ENCODE data around the gene RECK.
"Not testable (repeated sequence)": the region's sequence is repeated elsewhere in the genome, so short reads cannot be mapped to it uniquely, and the experiment has no call there.

RECK gene, protein sequence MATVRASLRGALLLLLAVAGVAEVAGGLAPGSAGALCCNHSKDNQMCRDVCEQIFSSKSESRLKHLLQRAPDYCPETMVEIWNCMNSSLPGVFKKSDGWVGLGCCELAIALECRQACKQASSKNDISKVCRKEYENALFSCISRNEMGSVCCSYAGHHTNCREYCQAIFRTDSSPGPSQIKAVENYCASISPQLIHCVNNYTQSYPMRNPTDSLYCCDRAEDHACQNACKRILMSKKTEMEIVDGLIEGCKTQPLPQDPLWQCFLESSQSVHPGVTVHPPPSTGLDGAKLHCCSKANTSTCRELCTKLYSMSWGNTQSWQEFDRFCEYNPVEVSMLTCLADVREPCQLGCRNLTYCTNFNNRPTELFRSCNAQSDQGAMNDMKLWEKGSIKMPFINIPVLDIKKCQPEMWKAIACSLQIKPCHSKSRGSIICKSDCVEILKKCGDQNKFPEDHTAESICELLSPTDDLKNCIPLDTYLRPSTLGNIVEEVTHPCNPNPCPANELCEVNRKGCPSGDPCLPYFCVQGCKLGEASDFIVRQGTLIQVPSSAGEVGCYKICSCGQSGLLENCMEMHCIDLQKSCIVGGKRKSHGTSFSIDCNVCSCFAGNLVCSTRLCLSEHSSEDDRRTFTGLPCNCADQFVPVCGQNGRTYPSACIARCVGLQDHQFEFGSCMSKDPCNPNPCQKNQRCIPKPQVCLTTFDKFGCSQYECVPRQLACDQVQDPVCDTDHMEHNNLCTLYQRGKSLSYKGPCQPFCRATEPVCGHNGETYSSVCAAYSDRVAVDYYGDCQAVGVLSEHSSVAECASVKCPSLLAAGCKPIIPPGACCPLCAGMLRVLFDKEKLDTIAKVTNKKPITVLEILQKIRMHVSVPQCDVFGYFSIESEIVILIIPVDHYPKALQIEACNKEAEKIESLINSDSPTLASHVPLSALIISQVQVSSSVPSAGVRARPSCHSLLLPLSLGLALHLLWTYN

DNA sequence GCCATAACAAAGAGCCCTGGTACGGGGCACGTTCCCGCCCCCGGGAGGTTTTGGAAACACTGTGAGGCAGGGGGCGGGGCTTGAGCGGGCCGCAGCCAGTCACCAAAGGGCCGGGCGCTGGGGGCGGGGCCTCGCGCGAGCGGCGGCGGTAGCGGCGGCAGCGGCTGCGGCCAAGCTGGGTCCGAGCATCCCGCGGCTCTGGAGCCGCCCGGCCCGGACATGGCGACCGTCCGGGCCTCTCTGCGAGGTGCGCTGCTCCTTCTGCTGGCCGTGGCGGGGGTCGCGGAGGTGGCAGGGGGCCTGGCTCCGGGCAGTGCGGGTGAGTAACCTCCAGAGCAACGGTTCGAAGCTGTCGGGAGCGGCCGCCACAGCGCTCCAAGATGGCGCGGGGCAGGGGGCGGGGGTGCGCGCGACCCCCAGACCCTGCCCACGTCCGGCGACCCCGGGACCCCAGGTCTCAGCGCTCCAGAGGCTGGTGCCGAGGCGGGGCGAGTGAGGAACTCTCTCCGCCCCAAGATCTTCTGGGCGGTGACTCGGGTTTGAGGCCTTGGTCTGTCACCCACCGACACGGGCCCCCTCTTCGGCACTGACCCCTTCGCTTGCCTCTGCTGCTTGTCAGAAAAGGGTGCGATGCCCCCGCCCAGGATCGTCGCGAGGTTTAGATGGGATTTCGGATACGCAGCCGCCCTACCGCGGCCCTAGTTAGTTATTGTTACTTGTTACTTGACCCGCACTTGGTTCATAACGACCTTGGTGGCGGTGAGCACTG lies at the start of gene RECK:
TSS of gene RECK (plus strand) at position 134 of the 769 bp plus-strand sequence. CDS start at position 220, 86 bp downstream.
- peak; percentile 78 to 89 for DNase-seq (ENCODE audit: low read depth in 2 of 2)
- H3K4me3 ChIP-seq (replicated peaks in 1 of 2; ENCODE audit: low read depth in 2 of 2, low read length in 2 of 2) = peak within 1 kb of the TSS; percentile 73 to 78
- TF ChIP-seq, protein P1, sequence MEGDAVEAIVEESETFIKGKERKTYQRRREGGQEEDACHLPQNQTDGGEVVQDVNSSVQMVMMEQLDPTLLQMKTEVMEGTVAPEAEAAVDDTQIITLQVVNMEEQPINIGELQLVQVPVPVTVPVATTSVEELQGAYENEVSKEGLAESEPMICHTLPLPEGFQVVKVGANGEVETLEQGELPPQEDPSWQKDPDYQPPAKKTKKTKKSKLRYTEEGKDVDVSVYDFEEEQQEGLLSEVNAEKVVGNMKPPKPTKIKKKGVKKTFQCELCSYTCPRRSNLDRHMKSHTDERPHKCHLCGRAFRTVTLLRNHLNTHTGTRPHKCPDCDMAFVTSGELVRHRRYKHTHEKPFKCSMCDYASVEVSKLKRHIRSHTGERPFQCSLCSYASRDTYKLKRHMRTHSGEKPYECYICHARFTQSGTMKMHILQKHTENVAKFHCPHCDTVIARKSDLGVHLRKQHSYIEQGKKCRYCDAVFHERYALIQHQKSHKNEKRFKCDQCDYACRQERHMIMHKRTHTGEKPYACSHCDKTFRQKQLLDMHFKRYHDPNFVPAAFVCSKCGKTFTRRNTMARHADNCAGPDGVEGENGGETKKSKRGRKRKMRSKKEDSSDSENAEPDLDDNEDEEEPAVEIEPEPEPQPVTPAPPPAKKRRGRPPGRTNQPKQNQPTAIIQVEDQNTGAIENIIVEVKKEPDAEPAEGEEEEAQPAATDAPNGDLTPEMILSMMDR (IDR thresholded peaks at IDR 0.05; ENCODE audit: low read depth, low read length) = no peak

DNA sequence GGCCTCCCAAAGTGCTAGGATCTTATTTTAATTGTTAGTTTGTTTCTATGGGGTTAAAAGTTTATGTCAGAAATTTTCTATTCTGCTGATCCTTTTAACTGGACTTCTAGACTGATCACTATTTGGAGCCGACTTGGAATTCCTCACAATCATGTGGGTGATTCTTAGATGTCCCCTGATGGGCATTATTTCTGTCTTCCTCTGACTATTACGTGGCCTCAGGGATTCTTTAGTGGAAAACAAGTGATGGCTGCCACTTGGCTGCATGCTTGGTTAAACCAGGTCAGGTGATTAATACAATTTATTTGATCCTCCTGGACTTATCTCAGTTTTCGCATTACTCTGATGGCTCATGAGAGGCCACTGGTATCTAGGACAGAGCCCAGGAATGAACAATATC lies 46.6 kb upstream of the RECK start:
- H3K4me3 ChIP-seq (replicated peaks in 1 of 2; ENCODE audit: low read depth in 2 of 2, low read length in 2 of 2) = no peak overlapping the region
- TF ChIP-seq, protein P1 (IDR thresholded peaks at IDR 0.05; ENCODE audit: low read depth, low read length) = no peak

DNA sequence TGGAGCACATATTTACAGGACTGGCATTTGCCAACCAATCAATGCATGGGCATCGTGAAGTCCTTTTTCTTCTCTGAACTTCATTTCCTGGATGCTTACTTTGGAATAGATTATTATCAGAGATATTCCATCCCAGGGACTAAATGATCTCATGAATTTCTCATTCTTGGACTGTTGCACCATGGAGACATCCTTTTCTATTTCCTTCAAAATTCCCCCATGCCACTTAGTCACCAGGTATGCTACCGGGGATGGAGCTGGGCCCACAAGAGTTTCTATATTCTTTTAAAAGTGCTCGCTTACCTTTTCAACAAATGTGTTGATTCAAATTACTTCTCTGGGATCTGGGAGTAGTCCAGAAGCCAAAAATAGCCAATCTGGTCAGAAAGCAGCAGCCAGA lies 43.6 kb upstream of the RECK start:
- DNase-seq (ENCODE audit: low read depth in 2 of 2); H3K4me3 ChIP-seq (replicated peaks in 1 of 2; ENCODE audit: low read depth in 2 of 2, low read length in 2 of 2): not testable (repeated sequence)

More for the DNA sequence above, 46.6 kb upstream of the RECK start:
- DNase-seq (ENCODE audit: low read depth in 2 of 2) = no peak

DNA sequence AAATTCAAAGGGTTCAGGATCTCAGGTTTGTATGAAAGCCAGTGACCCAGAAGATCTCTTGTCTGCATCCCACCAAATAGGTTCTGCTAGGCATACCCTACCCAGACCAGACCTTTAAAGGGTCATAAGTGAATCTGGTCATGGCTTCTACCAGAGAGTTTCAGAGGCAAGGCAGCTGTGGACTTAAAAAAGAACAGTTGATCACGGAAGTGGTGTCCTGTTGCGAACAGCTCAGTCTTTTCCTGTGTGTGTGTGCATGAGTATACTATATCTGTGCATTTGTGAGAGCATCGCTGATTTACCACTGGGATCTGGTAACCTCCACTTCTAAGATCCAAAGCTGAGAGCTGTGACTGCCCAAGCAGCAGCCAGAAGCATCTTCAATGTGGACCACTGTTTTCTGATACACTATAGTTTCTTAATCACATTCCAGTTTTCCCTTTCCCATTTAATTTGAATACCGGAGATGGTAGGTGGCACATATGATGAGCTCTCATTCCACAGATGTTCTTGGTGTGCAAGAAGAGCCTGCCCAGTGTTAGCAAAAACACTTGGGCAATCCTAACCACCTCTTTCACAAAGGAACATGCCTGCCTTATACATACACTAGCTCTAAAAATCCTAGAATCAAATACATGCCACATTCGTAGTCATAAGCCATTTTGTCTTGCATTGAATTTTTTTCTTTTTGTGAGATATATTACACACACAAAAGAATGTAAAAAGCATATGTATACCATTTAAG lies 42.6 kb upstream of the RECK start:
- TF ChIP-seq, protein P1 (IDR thresholded peaks at IDR 0.05; ENCODE audit: low read depth, low read length) = no peak
- no peak for DNase-seq (ENCODE audit: low read depth in 2 of 2)
- no peak overlapping the region for H3K4me3 ChIP-seq (replicated peaks in 1 of 2; ENCODE audit: low read depth in 2 of 2, low read length in 2 of 2)

DNA sequence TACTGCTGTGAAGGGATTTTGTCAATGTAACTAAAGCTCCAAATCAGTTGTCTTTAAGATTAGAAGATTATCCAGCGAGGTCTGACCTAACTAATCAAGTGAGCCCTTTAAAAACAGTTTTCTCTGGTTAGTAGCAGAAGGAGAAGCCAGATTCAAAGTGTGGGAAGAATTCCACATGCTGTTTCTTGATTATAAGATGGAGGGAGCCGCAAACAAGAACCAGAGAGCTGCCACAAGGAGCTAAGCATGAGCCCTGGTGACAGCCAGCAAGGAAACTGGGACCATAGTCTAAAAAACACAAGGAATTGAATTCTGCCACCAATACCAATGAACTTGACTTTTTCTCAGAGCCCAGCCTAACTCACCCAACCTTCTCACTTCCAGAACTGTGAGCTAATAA lies 41.8 kb upstream of the RECK start:
- H3K4me3 ChIP-seq (replicated peaks in 1 of 2; ENCODE audit: low read depth in 2 of 2, low read length in 2 of 2) = no peak overlapping the region
- no peak for DNase-seq (ENCODE audit: low read depth in 2 of 2)
- TF ChIP-seq, protein P1 (IDR thresholded peaks at IDR 0.05; ENCODE audit: low read depth, low read length) = no peak

DNA sequence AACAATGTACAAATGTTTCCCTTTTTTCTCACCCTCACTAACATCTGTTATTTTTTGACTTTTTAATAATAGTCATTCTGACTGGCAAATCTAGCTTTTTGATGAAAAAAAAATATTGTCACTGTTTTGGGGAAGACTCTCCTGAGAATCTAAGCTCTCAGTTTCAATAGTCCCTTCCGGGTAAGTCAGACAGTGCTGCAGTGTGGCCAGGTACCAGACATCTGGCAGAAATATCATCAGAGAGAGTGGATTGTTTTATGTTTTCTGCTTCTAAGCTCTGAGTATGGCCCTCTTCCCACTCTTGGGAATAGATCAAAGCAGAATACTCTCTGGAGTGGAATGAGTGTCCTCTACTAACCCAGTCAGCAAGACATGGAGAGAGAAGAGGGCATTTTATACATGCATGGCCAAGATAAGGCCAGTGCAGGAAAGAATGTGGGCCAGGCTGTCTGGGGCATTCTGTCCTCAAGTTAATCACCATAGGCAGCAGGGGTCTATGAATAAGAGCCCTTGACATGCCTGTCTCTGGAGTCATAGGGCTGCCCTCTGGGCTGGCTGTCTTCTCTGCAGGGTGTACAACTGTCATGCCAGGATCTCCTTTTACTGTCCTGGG lies 40.2 kb upstream of the RECK start:
- H3K4me3 ChIP-seq (replicated peaks in 1 of 2; ENCODE audit: low read depth in 2 of 2, low read length in 2 of 2) = no peak overlapping the region
- peak; percentile 44 to 62 for DNase-seq (ENCODE audit: low read depth in 2 of 2)
- TF ChIP-seq, protein P1 (IDR thresholded peaks at IDR 0.05; ENCODE audit: low read depth, low read length) = no peak

DNA sequence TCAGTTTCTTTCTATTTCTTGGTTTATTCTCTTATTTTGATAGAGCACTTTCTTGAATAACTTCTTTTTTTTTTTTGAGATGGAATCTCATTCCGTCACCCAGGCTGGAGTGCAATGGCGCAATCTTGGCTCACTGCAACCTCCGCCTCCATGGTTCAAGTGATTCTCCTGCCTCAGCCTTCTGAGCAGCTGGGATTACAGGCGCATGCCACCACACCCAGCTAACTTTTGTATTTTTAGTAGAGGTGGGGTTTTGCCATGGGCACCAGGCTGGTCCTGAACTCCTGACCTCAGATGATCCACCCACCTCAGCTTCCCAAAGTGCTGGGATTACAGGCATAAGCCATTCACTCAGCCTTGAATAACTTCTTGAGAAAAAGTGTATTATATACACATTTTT lies 39.7 kb upstream of the RECK start:
- DNase-seq (ENCODE audit: low read depth in 2 of 2); H3K4me3 ChIP-seq (replicated peaks in 1 of 2; ENCODE audit: low read depth in 2 of 2, low read length in 2 of 2): not testable (repeated sequence)

All from cardiac fibroblast (primary cell).